Esophagus muscularis mucosa (tissue), 3 donors: Measurements from ENCODE around the gene TDRD15.

Experiments used
- CTCF ChIP-seq, 3 experiments: fragments of 200-600 bp in 2 of 3; fragments of 450-650 bp in 1 of 3; sonication (generic) in 2 of 3; IDR thresholded peaks; one replicate each; pipeline ENCODE4 v1.5.1; 2017 to 2019; ENCODE audit warnings: antibody characterized with exemption in 3 of 3, mild to moderate bottlenecking in 2 of 3, moderate library complexity in 1 of 3
- POLR2A ChIP-seq: fragments of 450-650 bp; IDR thresholded peaks from one replicate; pipeline ENCODE4 v1.6.1; 2017; ENCODE audit warnings: antibody characterized with exemption, moderate library complexity, mild to moderate bottlenecking, low read depth
- POLR2AphosphoS5 ChIP-seq, 2 donors: sonication (generic); formaldehyde crosslinking; IDR thresholded peaks; one replicate each; pipeline ENCODE4 v1.6.1; 2017; ENCODE audit warnings: antibody characterized with exemption in 2 of 2

DNA sequence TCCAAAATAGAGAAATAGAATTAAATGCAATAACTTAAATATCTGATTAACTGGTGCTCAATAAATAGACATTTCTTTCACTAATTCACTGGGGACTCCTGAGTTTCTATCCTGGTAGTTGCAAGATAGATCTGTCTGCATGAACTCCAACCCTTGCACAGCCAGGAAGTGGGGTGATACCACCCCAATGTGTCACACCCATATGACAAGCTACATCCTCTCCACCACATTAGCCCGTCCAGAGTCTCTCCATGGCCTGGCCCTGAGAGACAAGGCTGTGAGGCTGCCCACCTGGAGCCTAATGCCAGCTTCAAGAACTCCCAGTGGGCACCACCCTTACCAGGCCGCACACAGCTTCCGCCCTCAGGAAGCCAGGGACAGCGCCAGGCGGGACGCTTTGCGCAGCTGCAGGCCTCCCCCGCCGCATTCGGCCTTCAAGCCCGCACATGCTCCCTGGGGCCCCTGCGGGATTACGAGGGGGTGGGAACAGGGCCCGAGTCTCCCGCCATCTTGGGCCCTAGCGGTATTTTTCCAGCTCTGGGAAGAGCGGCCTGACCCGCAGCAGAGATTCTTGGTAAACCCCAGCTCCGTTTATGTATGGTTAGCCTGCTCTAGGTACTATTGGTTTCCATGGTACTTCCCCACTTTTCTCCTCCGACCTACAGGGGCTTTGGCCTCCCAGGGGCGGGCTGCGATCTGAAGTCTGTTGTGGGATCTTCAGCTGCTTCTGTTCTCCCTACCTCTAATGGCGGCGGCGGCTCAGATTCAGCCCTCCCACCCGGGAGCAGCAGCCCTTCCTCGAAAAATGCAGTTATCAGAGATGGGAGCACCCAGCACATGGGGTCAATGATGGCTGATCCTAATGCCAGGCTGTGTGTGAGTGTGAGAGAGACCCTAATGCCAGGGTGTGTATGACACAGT lies at the start of gene TDRD15:
- TF ChIP-seq CTCF (IDR thresholded peaks at IDR 0.05), result no peak
- no peak for TF ChIP-seq POLR2A
- TF ChIP-seq POLR2AphosphoS5 (IDR thresholded peaks at IDR 0.05), result no peak
